Nephron (organoid): ENCODE data around the gene RGS16.
A peak's percentile ranks its signal among the peaks of the same experiment; 100 is the strongest.

Experiments used
- H3K27ac Mint-ChIP-seq, 3 experiments: 2 replicates each; pipeline ENCODE4 v1.8.0; 2020; ENCODE audit warnings: mixed read lengths in 3 of 3, mild to moderate bottlenecking in 2 of 3, moderate library complexity in 1 of 3
- H3K27me3 Mint-ChIP-seq: 2 replicates; pipeline ENCODE4 v1.8.0; 2021; ENCODE audit warnings: low read depth, mild to moderate bottlenecking, moderate library complexity, mixed read lengths
- H3K36me3 Mint-ChIP-seq: 2 replicates; pipeline ENCODE4 v1.8.0; 2020; ENCODE audit warnings: low read depth, mixed read lengths
- H3K4me1 Mint-ChIP-seq: 2 replicates; pipeline ENCODE4 v1.8.0; 2020; ENCODE audit warnings: mixed read lengths
- H3K4me3 Mint-ChIP-seq, 3 experiments: 2 replicates each; pipeline ENCODE4 v1.8.0; 2020; ENCODE audit warnings: mild to moderate bottlenecking in 3 of 3, mixed read lengths in 3 of 3, moderate library complexity in 2 of 3
- H3K9me3 Mint-ChIP-seq: 2 replicates; pipeline ENCODE4 v1.8.0; 2020; ENCODE audit warnings: mixed read lengths
- TF ChIP-seq, protein P1 (sequence below), 3 experiments: fragments of 200-600 bp; sonication (generic); IDR thresholded peaks; one replicate each; pipeline ENCODE4 v1.5.0; 2021; ENCODE audit warnings: antibody characterized with exemption in 3 of 3; ENCODE audit not compliant: unreplicated experiment in 3 of 3

The RGS16 gene

DNA sequence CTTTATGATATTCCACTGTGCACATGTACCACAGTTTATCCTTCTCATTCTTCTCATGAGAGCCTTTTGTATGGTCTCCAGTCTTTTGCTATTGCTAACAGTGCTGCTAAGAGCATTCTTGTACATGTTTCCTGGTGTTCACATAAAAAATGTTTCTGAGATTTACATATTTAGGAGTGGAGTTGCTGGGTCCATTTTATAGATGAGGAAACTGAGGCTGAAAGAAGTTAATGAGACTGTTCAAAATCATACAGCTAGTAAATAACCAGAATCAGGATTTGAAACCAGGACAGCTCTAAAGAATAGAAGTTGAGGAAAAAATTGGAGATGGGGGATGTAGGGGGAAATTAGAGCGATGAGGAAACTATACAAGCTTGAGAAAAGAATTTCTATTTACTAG is 27.8 kb upstream of the RGS16 start:
- TF ChIP-seq, protein P1, sequence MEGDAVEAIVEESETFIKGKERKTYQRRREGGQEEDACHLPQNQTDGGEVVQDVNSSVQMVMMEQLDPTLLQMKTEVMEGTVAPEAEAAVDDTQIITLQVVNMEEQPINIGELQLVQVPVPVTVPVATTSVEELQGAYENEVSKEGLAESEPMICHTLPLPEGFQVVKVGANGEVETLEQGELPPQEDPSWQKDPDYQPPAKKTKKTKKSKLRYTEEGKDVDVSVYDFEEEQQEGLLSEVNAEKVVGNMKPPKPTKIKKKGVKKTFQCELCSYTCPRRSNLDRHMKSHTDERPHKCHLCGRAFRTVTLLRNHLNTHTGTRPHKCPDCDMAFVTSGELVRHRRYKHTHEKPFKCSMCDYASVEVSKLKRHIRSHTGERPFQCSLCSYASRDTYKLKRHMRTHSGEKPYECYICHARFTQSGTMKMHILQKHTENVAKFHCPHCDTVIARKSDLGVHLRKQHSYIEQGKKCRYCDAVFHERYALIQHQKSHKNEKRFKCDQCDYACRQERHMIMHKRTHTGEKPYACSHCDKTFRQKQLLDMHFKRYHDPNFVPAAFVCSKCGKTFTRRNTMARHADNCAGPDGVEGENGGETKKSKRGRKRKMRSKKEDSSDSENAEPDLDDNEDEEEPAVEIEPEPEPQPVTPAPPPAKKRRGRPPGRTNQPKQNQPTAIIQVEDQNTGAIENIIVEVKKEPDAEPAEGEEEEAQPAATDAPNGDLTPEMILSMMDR (IDR thresholded peaks at IDR 0.05; ENCODE audit: unreplicated experiment in 3 of 3) = no peak
- Mint-ChIP-seq H3K36me3 (no peaks in the 10 kb centered on the region), H3K9me3 (no peaks in the 10 kb centered on the region), H3K4me1 (peaks cover 46% of the 10 kb centered on the region), H3K27me3 (peaks cover 9% of the 10 kb centered on the region), H3K4me3 (no peak overlapping the region), H3K27ac (no peak overlapping the region)

DNA sequence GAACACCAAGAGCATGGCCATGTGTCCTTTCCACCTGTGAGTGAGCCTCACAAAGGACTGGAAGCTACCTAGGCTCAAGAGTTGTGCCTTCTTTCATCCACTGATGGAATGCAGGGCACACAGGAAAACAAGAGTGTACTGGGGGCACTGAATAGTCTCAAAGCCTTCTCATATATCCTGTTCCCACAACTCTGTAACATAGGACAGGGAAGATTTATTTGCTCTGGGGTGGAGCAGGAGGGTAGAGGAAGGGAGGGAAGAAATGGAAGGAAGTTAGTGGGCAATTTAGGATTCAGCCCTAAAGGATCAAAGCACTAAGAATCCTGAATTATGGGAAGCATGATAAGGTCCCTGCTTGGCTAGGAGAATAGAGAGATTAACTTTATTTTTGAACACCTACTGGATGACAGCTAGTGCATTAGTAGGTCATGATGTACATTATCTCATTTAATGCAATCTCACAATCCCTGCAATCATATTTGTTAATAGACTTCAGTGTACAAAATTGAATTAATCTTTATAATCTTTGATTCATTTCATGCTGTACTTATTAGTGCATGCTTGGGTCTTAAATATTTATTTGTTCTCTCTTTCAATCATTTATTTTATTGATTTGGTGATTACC is 27.0 kb upstream of the RGS16 start:
- Mint-ChIP-seq H3K4me3 (no peak overlapping the region), H3K4me1 (peaks cover 51% of the 10 kb centered on the region), H3K27ac (no peak overlapping the region), H3K36me3 (no peaks in the 10 kb centered on the region), H3K9me3 (no peaks in the 10 kb centered on the region), H3K27me3 (peaks cover 9% of the 10 kb centered on the region)
- TF ChIP-seq, protein P1 (IDR thresholded peaks at IDR 0.05; ENCODE audit: unreplicated experiment in 3 of 3) = no peak

GRCh38 chr1:182630586-182630985 is 26.4 kb upstream of the RGS16 start:
- no peaks in the 10 kb centered on the region for H3K9me3 Mint-ChIP-seq
- H3K27me3 Mint-ChIP-seq = peaks cover 9% of the 10 kb centered on the region
- no peak overlapping the region for H3K27ac Mint-ChIP-seq
- peaks cover 49% of the 10 kb centered on the region for H3K4me1 Mint-ChIP-seq
- TF ChIP-seq, protein P1 (IDR thresholded peaks at IDR 0.05; ENCODE audit: unreplicated experiment in 3 of 3) = no peak
- H3K36me3 Mint-ChIP-seq = no peaks in the 10 kb centered on the region
- no peak overlapping the region for H3K4me3 Mint-ChIP-seq

- Mint-ChIP-seq H3K9me3 (no peaks in the 10 kb centered on the region), H3K27me3 (peaks cover 4% of the 10 kb centered on the region), H3K36me3 (no peaks in the 10 kb centered on the region), H3K27ac (peak overlapping the region in 2 of 3 experiments; percentile 13 to 15), H3K4me3 (no peak overlapping the region), H3K4me1 (peaks cover 52% of the 10 kb centered on the region)
- TF ChIP-seq, protein P1 (IDR thresholded peaks at IDR 0.05; ENCODE audit: unreplicated experiment in 3 of 3) = no peak
Measured at GRCh38 chr1:182629499-182630096, 25.4 kb upstream of the RGS16 start.

DNA sequence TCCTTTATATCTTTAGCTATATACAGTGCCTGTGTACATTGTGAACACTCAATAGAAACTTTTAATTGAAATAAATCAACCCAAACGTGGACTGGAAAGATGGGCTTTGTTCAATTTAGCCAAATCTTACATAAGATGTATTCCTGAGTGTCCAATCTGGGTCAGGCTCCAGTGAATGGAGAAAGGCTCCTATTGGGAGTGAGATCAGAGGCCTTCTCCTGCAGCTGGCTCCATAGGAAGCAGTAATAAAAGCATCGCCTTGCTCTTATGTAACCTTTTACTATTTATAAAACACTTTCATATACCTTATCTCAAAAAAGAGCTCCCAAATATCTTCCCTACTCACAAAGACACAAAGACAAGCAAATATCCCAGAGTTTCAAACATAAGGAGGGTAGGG is 24.9 kb upstream of the RGS16 start:
- Mint-ChIP-seq H3K4me1 (peaks cover 49% of the 10 kb centered on the region), H3K9me3 (no peaks in the 10 kb centered on the region), H3K27ac (peak overlapping the region in 2 of 3 experiments; percentile 13 to 15), H3K36me3 (no peaks in the 10 kb centered on the region), H3K4me3 (no peak overlapping the region), H3K27me3 (peaks cover 4% of the 10 kb centered on the region)
- TF ChIP-seq, protein P1 (IDR thresholded peaks at IDR 0.05; ENCODE audit: unreplicated experiment in 3 of 3) = no peak

DNA sequence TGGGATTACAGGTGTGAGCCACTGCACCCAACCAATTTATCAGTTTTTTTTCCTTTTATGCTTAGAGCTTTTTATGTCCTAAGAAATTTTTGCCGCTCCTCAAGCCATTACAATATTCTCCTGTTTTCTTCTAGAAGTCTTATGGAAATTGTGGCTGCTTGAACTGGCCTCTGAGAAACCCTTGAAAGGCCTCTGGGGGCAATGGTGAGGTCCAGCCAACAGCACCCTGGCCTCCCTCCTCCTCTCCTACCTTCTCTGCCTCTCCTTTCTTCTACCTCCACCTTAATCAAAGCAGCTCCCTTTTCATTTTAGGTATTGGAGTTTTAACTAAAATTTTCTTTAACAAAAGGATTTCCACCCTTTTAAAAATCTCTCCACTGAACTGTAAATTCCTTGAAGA is 24.5 kb upstream of the RGS16 start:
- H3K9me3 Mint-ChIP-seq = no peaks in the 10 kb centered on the region
- H3K27ac Mint-ChIP-seq = peak overlapping the region in 2 of 3 experiments; percentile 13 to 15
- no peak overlapping the region for H3K4me3 Mint-ChIP-seq
- peaks cover 4% of the 10 kb centered on the region for H3K27me3 Mint-ChIP-seq
- H3K4me1 Mint-ChIP-seq = peaks cover 47% of the 10 kb centered on the region
- H3K36me3 Mint-ChIP-seq = no peaks in the 10 kb centered on the region
- TF ChIP-seq, protein P1 (IDR thresholded peaks at IDR 0.05; ENCODE audit: unreplicated experiment in 3 of 3) = no peak
